Motor neuron (in vitro differentiated cells): Measurements from ENCODE around the gene SLC27A3. TPM values are rescaled to one million over a fixed set of nuclear protein-coding genes. Genes with fewer than 3 reads are reported as not detected.
A peak's percentile ranks its signal among the peaks of the same experiment; 100 is the strongest.

Experiments used
- ATAC-seq, 8 experiments: fragments of 200-7000 bp; cut with Tn5 transposase; replicated peaks in 6 of 8; 2 replicates each; pipeline ENCODE4 v1.8.0; 2021; ENCODE audit warnings: mild to moderate bottlenecking in 8 of 8, moderate library complexity in 8 of 8
- H3K27ac ChIP-seq, 2 donors: fragments of 250-450 bp; sonication (Bioruptor Pico); 2 replicates each; pipeline ENCODE4 v1.9.0; 2021; ENCODE audit warnings: antibody characterized with exemption in 2 of 2, mild to moderate bottlenecking in 2 of 2, moderate library complexity in 1 of 2
- H3K4me1 ChIP-seq, 2 donors: fragments of 250-450 bp; sonication (Bioruptor Pico); replicated peaks in 1 of 2; 2 replicates each; pipeline ENCODE4 v1.6.1; 2021; ENCODE audit warnings: antibody characterized with exemption in 2 of 2, mild to moderate bottlenecking in 2 of 2, moderate library complexity in 1 of 2
- H3K4me3 ChIP-seq, 5 donors: fragments of 250-450 bp; sonication (Bioruptor Pico); 2 replicates each; pipeline ENCODE4 v1.9.0; 2021; ENCODE audit warnings: antibody characterized with exemption in 5 of 5, mild to moderate bottlenecking in 5 of 5, moderate library complexity in 4 of 5
- WGBS, 10 experiments: fragments of 450-650 bp; shearing (Covaris generic); methylation state at CpG; one replicate each; pipeline ENCODE4 v1.0.0; 2022; 5-methylcytosine and 5-hydroxymethylcytosine counted together
- in situ Hi-C, 9 experiments: fragments of 400-800 bp; cut with MboI; loops; one replicate each; pipeline ENCODE4 v1.15.0; 2021; ENCODE audit warnings: low sequenced_read_pairs in 9 of 9, low pct_unique_long_range_greater_than_20kb in 2 of 9; ENCODE audit not compliant: unreplicated experiment in 9 of 9
- total RNA-seq, 8 experiments: library from RNA; unstranded; fragments of 300-600 nt; gene quantifications; 2 replicates each; pipeline versions ENCODE4 v1.2.3 to v1.2.4, GENCODE V29; 2022

The SLC27A3 gene
- total RNA-seq: 10 to 100 TPM in 5 of 8 experiments, 1 to 10 TPM in 3; 5.0 to 49.7 (median 15.3) TPM

- Histone ChIP-seq H3K4me3 (peak within 1 kb of the TSS; percentile 49 to 53 (median 51)), H3K4me1 (peaks cover 17 to 21% of the 10 kb centered on the region in 2 donors), H3K27ac (peak within 1 kb of the TSS; percentile 66 to 76)
- in situ Hi-C loops: loop anchor here in 1 of 9 experiments (25.0 kb wide), 1 partner anchor 263 kb away; no protein-coding TSS in a partner anchor
- peak; percentile 67 to 88 (median 76) for ATAC-seq
- 6 to 39% (median 22%) methylated on average over 2 to 15 of the region's 35 CpGs; no CpG with 5 or more reads in 5 of the 10 experiments for WGBS, 10 experiments
These were observed at the start of gene SLC27A3 for GRCh38 chr1:153774780-153775457. Gene SLC27A3 (plus strand): TSS chr1:153775407. CDS start chr1:153775498, 91 bp downstream.

DNA sequence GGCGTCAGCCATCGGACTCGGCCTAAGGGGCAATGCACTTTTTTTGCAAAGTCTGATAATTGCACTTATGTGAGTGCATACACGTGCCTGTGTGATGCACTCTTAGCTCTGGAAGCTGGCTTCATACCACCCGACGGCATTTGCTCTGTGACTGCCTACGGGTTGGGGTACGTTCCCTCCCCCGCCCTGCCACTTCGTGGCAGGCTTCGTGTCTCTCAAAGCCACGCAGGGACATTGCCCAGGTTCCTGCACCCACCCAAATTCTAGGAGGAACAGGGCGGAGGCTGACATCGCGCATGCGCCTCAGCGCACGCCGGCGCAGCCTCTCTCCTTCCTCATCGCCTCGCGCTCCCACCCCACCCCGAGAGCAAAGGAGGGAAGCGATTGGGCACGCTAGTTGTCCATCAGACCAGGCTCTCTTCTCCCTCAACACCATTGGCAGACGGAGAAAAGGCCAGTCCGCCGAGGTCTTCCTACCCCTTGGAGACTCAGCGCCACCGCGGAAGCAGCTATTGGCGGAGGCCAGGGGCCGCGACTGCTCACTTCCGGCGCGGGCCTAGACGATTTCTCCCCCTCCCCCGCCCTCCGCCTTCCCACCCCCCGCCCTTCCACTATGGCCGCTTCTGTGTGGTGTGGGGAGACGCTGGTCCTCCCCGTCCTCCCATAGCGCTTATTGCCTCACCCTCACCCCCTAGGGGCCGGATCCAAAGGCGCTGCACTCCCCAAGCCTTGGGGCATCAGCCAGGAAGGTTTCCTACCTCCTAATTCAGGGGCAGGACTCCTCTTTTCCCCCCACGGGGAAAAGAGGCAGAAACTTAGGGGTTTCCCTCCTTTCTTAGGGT, 47.5 kb upstream of the SLC27A3 start, which contains the start of gene INTS3:
TSS of gene INTS3 (plus strand) at position 588 of the 842 bp plus-strand sequence. CDS start 585 bp downstream, outside the sequence.
- H3K27ac ChIP-seq: peak within 1 kb of the TSS; percentile 95 to 96
- 0 to 18% (median 0%) methylated on average over 1 to 11 of the region's 49 CpGs; no CpG with 5 or more reads in 3 of the 10 experiments for WGBS, 10 experiments
- H3K4me3 ChIP-seq: peak within 1 kb of the TSS; percentile 72 to 92 (median 83)
- ATAC-seq: peak; percentile 98 to 100 (median 99)
- H3K4me1 ChIP-seq: peaks cover 25% of the 10 kb centered on the region in 2 donors
- in situ Hi-C loops: loop anchor here in 1 of 9 experiments (25.0 kb wide), 1 partner anchor 215 kb away; no protein-coding TSS in a partner anchor

DNA sequence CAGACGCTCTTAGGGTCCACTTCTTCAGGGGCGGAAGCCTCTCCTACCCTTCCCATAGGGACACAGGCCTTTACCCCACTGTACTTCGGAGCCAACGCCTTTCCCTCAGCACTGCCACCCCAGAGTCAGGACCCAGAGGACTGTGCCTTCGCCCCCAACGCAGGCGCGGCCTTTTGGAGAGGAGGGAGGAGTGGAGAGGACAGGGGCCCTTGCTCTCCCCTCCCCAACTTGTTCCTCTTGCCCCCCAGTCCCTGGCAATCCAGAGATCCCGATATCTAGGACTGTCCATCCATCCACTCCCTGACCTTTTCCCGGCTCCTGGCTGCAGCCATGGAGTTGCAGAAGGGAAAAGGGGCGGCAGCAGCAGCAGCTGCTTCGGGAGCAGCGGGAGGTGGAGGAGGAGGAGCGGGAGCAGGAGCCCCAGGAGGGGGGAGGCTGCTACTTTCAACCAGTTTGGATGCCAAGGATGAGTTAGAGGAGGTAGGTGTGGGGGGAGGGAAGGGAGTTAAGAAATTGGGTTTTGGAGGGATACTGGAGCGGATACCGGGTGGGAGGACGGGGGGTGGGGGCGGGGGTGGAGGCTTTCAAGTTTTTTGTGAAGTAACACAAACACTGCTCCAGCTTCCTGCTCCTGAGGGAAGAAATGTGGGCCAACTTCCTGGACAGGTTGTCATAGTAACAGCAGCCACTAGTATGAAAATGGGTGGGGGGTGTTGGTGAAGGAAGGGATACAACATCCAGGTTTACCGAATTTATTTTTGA, 46.7 kb upstream of the SLC27A3 start:
- in situ Hi-C loops: loop anchor here in 1 of 9 experiments (25.0 kb wide), 1 partner anchor 216 kb away; no protein-coding TSS in a partner anchor
- H3K4me1 ChIP-seq: peaks cover 25% of the 10 kb centered on the region in 2 donors
- H3K27ac ChIP-seq: peak overlapping the region; percentile 95 to 96
- peak in 6 of 8 experiments; percentile 2 to 15 (median 9) for ATAC-seq
- 0% methylated on average over 1 to 5 of the region's 19 CpGs; no CpG with 5 or more reads in 3 of the 10 experiments for WGBS, 10 experiments
- H3K4me3 ChIP-seq: peak overlapping the region; percentile 72 to 92 (median 83)

GRCh38 chr1:153730468-153730988, 44.7 kb upstream of the SLC27A3 start:
- Histone ChIP-seq H3K27ac (no peak overlapping the region), H3K4me3 (no peak overlapping the region), H3K4me1 (peaks cover 37 to 39% of the 10 kb centered on the region in 2 donors)
- ATAC-seq: no peak
- 31 to 100% (median 52%) methylated on average over 1 to 5 of the region's 5 CpGs; no CpG with 5 or more reads in 1 of the 10 experiments for WGBS, 10 experiments
- in situ Hi-C loops: loop anchor here in 1 of 9 experiments (25.0 kb wide), 1 partner anchor 218 kb away; no protein-coding TSS in a partner anchor

DNA sequence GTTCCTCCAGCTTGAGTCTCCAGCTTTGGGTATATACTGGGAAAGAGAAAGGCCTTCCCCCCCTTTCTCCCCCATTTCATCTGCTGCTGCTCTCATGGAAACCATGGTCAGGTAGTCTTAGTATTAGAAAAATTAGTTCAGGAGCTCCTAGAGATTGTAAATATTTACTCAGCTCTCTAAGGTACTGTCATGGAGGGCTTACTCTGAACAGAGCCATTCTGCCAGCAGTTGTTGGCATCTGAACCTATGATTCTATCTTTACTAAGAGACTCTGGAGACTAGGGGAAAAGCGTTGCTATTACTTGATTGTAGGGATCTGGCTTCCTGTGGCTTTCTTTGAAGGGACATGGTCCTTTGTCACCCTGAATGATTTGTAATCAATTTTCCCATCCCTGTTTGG, 41.2 kb upstream of the SLC27A3 start:
- Histone ChIP-seq H3K4me1 (peaks cover 32 to 33% of the 10 kb centered on the region in 2 donors), H3K27ac (peak overlapping the region; percentile 0 to 11), H3K4me3 (no peak overlapping the region)
- in situ Hi-C loops: loop anchor here in 1 of 9 experiments (25.0 kb wide), 1 partner anchor 222 kb away; no protein-coding TSS in a partner anchor
- ATAC-seq: peak in 1 of 8 experiments; percentile 87
- 29 to 100% (median 60%) methylated on average over 1 of the region's 1 CpG; no CpG with 5 or more reads in 2 of the 10 experiments for WGBS, 10 experiments

GRCh38 chr1:153734396-153735089, 40.7 kb upstream of the SLC27A3 start:
- H3K4me3 ChIP-seq: no peak overlapping the region
- in situ Hi-C loops: loop anchor here in 1 of 9 experiments (25.0 kb wide), 1 partner anchor 222 kb away; no protein-coding TSS in a partner anchor
- H3K27ac ChIP-seq: peak overlapping the region in 1 of 2 donors; percentile 0
- 43 to 100% (median 64%) methylated on average over 1 to 3 of the region's 3 CpGs; no CpG with 5 or more reads in 4 of the 10 experiments for WGBS, 10 experiments
- ATAC-seq: peak in 4 of 8 experiments; percentile 31 to 72 (median 44)
- H3K4me1 ChIP-seq: peaks cover 26 to 27% of the 10 kb centered on the region in 2 donors

- no peak overlapping the region for H3K4me3 ChIP-seq
- H3K27ac ChIP-seq: no peak overlapping the region
- WGBS, 10 experiments: 80 to 100% (median 97%) methylated on average over 1 to 3 of the region's 3 CpGs; no CpG with 5 or more reads in 1 of the 10 experiments
- in situ Hi-C loops: loop anchor here in 1 of 9 experiments (25.0 kb wide), 1 partner anchor 223 kb away; no protein-coding TSS in a partner anchor
- H3K4me1 ChIP-seq: peaks cover 21 to 22% of the 10 kb centered on the region in 2 donors
- no peak for ATAC-seq
These were observed 40.2 kb upstream of the SLC27A3 start for GRCh38 chr1:153735090-153735420.

DNA sequence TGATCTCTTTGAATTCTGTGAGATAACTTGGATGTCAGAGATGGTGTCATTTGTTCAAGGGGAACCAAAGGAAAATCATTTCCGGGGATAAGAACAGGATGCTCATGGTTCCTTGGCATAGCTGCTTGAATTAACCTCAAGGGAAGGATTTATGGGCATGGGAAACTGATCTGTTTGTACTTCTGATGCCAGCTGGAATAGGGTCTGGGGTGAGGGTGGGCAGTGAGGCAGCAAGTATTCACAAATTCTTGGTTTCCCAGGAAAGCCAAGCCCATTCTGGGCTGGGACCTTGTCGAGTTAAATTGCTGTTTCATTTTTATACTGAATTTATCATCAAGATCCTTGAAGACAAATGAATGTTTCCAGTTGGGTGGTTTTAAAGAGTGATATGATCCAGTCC, 33.2 kb upstream of the SLC27A3 start:
- WGBS, 10 experiments: 20 to 100% (median 71%) methylated on average over 1 to 2 of the region's 2 CpGs; no CpG with 5 or more reads in 2 of the 10 experiments
- no peak overlapping the region for H3K27ac ChIP-seq
- in situ Hi-C loops: loop anchor here in 1 of 9 experiments (25.0 kb wide), 1 partner anchor 230 kb away; no protein-coding TSS in a partner anchor
- no peak for ATAC-seq
- no peaks in the 10 kb centered on the region for H3K4me1 ChIP-seq
- no peak overlapping the region for H3K4me3 ChIP-seq

- in situ Hi-C loops: loop anchor here in 1 of 9 experiments (25.0 kb wide), 1 partner anchor 230 kb away; no protein-coding TSS in a partner anchor
- no peaks in the 10 kb centered on the region for H3K4me1 ChIP-seq
- peak in 2 of 8 experiments; percentile 50 to 71 for ATAC-seq
- no peak overlapping the region for H3K27ac ChIP-seq
- no peak overlapping the region for H3K4me3 ChIP-seq
- 40 to 100% (median 79%) methylated on average over 1 to 5 of the region's 5 CpGs; no CpG with 5 or more reads in 1 of the 10 experiments for WGBS, 10 experiments
These were observed 32.6 kb upstream of the SLC27A3 start for GRCh38 chr1:153742411-153743142.

DNA sequence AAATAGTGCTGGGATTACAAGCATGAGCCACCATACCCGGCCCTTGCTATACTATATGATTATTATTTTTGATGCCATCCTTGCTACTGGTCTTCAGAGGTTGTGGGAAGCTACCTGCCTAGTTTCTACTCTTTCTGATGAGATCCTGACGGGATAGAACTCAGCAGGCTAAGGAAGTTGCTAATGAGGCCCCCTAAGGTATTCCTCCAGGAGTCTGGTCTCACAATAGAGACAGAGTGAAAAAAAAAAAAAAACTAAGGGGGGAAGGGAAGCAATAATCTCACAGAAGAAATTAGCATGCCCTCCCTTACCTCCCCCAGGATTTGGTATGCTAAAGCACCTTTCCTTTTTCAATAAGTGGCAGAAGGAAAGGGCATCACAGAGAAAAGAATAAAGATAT, 29.8 kb upstream of the SLC27A3 start:
- in situ Hi-C loops: loop anchor here in 1 of 9 experiments (25.0 kb wide), 1 partner anchor 233 kb away; no protein-coding TSS in a partner anchor
- 57 to 100% (median 90%) methylated on average over 1 to 2 of the region's 2 CpGs for WGBS, 10 experiments
- Histone ChIP-seq H3K4me1 (no peaks in the 10 kb centered on the region), H3K27ac (no peak overlapping the region), H3K4me3 (no peak overlapping the region)
- no peak for ATAC-seq
